ENCODE data around the gene SPAG17.

Gene SPAG17

DNA sequence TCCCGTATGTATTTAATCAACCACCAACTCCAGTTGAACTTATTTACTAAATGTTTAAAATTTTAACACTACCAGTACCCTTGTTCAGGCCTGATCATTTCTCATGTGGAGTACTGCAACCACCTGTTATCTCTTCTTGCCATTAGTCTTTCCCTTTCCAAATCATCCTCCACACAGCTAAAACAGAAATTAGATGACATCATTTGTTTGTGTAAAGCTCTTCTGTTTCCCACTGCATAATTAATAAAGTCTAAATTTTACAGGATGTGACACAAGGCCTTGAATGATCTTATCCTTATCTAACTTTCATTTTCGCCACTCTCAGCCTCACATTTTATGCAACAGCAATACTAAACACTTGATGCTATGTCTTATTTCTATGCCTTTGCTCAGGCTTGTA, 280.0 kb downstream of the SPAG17 start:
- DNase-seq (ENCODE audit: low spot score): no peak
- no peak for FAIRE-seq

DNA sequence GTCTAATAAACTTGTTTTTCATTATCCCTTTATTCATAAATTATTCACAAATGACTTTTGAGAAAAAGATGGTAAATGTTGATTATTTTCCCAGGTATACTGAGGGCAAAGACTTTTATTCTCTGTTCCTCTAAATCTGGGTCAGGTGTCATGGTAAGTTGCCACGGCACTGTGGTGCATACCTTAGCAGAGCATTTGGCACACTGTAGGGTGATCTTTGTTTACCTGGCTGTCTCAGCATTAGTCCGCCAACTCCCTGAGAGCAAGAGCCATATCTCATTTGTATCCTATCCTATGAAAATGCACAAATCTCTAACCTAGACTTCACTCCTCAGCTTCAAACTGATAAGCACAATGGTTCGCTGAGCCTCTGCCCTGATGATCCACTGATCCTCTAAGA, 280.5 kb downstream of the SPAG17 start:
- no peak for DNase-seq (ENCODE audit: low spot score)
- no peak for FAIRE-seq

Data from RCC 7860 (cell line).